MM.1S (cell line): Measurements from ENCODE around the gene SNCAIP.

Experiments
- DNase-seq: peaks from one replicate; pipeline ENCODE4 v3.0.0-alpha.2; 2015
- H2AFZ ChIP-seq: fragments of 300-600 bp; sonication (generic); 2 replicates; pipeline ENCODE4 v1.6.0; 2016; ENCODE audit warnings: antibody characterized with exemption, low read length
- H3F3A ChIP-seq: fragments of 300-600 bp; sonication (generic); 2 replicates; pipeline ENCODE4 v1.6.1; 2016; ENCODE audit warnings: mild to moderate bottlenecking, antibody characterized with exemption, low read length, moderate library complexity, mixed read lengths; ENCODE audit not compliant: insufficient read depth
- H3K27ac ChIP-seq: fragments of 300-600 bp; sonication (generic); 2 replicates; pipeline ENCODE4 v1.5.1; 2016; ENCODE audit warnings: mild to moderate bottlenecking, low read length
- H3K27me3 ChIP-seq: fragments of 300-600 bp; sonication (generic); replicated peaks from 2 replicates; pipeline ENCODE4 v1.6.0; 2016; ENCODE audit warnings: low read length; ENCODE audit not compliant: insufficient read depth
- H3K36me3 ChIP-seq: fragments of 300-600 bp; sonication (generic); replicated peaks from 2 replicates; pipeline ENCODE4 v1.6.1; 2016; ENCODE audit warnings: mild to moderate bottlenecking, low read length, mixed read lengths; ENCODE audit not compliant: insufficient read depth
- H3K4me1 ChIP-seq: fragments of 300-600 bp; sonication (generic); 2 replicates; pipeline ENCODE4 v1.6.1; 2016; ENCODE audit warnings: low read length, mixed read lengths
- H3K4me2 ChIP-seq: fragments of 300-600 bp; sonication (generic); 2 replicates; pipeline ENCODE4 v1.6.0; 2016; ENCODE audit warnings: low read depth, low read length
- H3K4me3 ChIP-seq: fragments of 300-600 bp; sonication (generic); 2 replicates; pipeline ENCODE4 v1.5.1; 2016; ENCODE audit warnings: low read length, mixed read lengths
- H3K79me2 ChIP-seq: fragments of 300-600 bp; sonication (generic); 2 replicates; pipeline ENCODE4 v1.6.1; 2016; ENCODE audit warnings: mixed run types, low read length, mixed read lengths
- H3K9ac ChIP-seq: fragments of 300-600 bp; sonication (generic); 2 replicates; pipeline ENCODE4 v1.6.1; 2016; ENCODE audit warnings: low read length, mixed read lengths
- H3K9me2 ChIP-seq: fragments of 300-600 bp; sonication (generic); replicated peaks from 2 replicates; pipeline ENCODE4 v1.6.1; 2016; ENCODE audit warnings: mild to moderate bottlenecking, low read length, mixed read lengths; ENCODE audit not compliant: insufficient read depth
- H3K9me3 ChIP-seq: fragments of 300-600 bp; sonication (generic); replicated peaks from 2 replicates; pipeline ENCODE4 v1.6.1; 2016; ENCODE audit warnings: mild to moderate bottlenecking, low read length, mixed read lengths; ENCODE audit not compliant: insufficient read depth
- H4K20me1 ChIP-seq: fragments of 300-600 bp; sonication (generic); 2 replicates; pipeline ENCODE4 v1.6.1; 2016; ENCODE audit warnings: mild to moderate bottlenecking, low read length, moderate library complexity, mixed read lengths; ENCODE audit not compliant: insufficient read depth
- EZH2 ChIP-seq: fragments of 300-600 bp; sonication (generic); optimal IDR thresholded peaks from 2 replicates; pipeline ENCODE3; 2017; ENCODE audit warnings: low read depth, mild to moderate bottlenecking, antibody characterized with exemption, low read length, mixed read lengths
- EZH2phosphoT487 ChIP-seq: fragments of 300-600 bp; sonication (generic); IDR thresholded peaks from 2 replicates; pipeline ENCODE4 v1.6.1; 2018; ENCODE audit warnings: antibody characterized with exemption, low read length
- TF ChIP-seq, protein P1 (sequence below): fragments of 300-600 bp; sonication (generic); IDR thresholded peaks from 2 replicates; pipeline ENCODE4 v1.5.1; 2016; ENCODE audit warnings: antibody characterized with exemption, low read length, mixed read lengths

Gene SNCAIP

GRCh38 chr5:122406181-122406580, 94.1 kb downstream of the SNCAIP start:
- Histone ChIP-seq H3K79me2 (no peaks in the 10 kb centered on the region), H3K4me3 (no peak overlapping the region), H3K9me3 (no peaks in the 10 kb centered on the region), H3K9me2 (no peaks in the 10 kb centered on the region), H3K4me2 (no peak overlapping the region), H3K36me3 (no peaks in the 10 kb centered on the region), H4K20me1 (no peaks in the 10 kb centered on the region), H3K27me3 (no peaks in the 10 kb centered on the region), H3K4me1 (peaks cover 3% of the 10 kb centered on the region; the same call in 1 of the 2 replicates), H3F3A (no peaks in the 10 kb centered on the region), H3K27ac (no peak overlapping the region), H3K9ac (no peak overlapping the region), H2AFZ (no peak overlapping the region)
- DNase-seq = no peak
- TF ChIP-seq EZH2phosphoT487 (no peak), EZH2 (no peak)
- TF ChIP-seq, protein P1, sequence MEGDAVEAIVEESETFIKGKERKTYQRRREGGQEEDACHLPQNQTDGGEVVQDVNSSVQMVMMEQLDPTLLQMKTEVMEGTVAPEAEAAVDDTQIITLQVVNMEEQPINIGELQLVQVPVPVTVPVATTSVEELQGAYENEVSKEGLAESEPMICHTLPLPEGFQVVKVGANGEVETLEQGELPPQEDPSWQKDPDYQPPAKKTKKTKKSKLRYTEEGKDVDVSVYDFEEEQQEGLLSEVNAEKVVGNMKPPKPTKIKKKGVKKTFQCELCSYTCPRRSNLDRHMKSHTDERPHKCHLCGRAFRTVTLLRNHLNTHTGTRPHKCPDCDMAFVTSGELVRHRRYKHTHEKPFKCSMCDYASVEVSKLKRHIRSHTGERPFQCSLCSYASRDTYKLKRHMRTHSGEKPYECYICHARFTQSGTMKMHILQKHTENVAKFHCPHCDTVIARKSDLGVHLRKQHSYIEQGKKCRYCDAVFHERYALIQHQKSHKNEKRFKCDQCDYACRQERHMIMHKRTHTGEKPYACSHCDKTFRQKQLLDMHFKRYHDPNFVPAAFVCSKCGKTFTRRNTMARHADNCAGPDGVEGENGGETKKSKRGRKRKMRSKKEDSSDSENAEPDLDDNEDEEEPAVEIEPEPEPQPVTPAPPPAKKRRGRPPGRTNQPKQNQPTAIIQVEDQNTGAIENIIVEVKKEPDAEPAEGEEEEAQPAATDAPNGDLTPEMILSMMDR = no peak

GRCh38 chr5:122408592-122409224, 96.7 kb downstream of the SNCAIP start:
- no peaks in the 10 kb centered on the region for H3K36me3 ChIP-seq
- 0 out of 2 replicates have a peak, but pooled peaks cover 6% of the 10 kb centered on the region for H3F3A ChIP-seq
- H3K4me3 ChIP-seq = no peak overlapping the region
- H3K4me1 ChIP-seq = peaks cover 9% of the 10 kb centered on the region
- H3K4me2 ChIP-seq = no peak overlapping the region
- TF ChIP-seq EZH2phosphoT487 = no peak
- TF ChIP-seq EZH2 = no peak
- TF ChIP-seq, protein P1 = no peak
- no peaks in the 10 kb centered on the region for H3K27me3 ChIP-seq
- no peaks in the 10 kb centered on the region for H3K9me3 ChIP-seq
- H3K27ac ChIP-seq = no peak overlapping the region
- no peaks in the 10 kb centered on the region for H4K20me1 ChIP-seq
- H3K79me2 ChIP-seq = no peaks in the 10 kb centered on the region
- H3K9me2 ChIP-seq = no peaks in the 10 kb centered on the region
- DNase-seq = no peak
- H2AFZ ChIP-seq = no peak overlapping the region
- H3K9ac ChIP-seq = no peak overlapping the region

DNA sequence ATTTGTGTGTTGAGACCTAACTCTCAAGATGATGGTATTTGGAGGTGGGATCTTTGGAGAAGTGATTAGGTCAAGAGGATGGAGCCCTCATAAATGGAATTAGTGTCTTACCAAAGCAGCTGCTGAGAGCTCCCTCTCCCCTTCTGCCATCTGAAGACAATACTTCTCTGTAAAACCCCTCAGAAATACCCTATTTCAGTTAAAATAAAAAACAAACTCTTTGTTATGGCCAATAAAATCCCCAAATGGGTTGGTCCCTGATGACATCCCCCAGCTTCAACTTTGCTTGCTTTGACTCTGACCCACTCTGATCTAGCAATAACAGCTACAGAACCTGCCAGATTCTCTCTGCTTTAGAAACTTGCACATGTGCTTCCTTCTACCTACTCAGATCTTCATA, 100.9 kb downstream of the SNCAIP start:
- Histone ChIP-seq H3K9me2 (no peaks in the 10 kb centered on the region), H3K4me1 (peaks cover 9% of the 10 kb centered on the region), H3K27me3 (no peaks in the 10 kb centered on the region), H3K36me3 (no peaks in the 10 kb centered on the region), H3K9ac (no peak overlapping the region), H3K27ac (no peak overlapping the region), H3F3A (0 out of 2 replicates have a peak, but pooled peaks cover 6% of the 10 kb centered on the region), H3K4me2 (no peak overlapping the region), H4K20me1 (no peaks in the 10 kb centered on the region), H3K4me3 (no peak overlapping the region), H2AFZ (no peak overlapping the region), H3K9me3 (no peaks in the 10 kb centered on the region), H3K79me2 (no peaks in the 10 kb centered on the region)
- TF ChIP-seq EZH2 = no peak
- TF ChIP-seq EZH2phosphoT487 = no peak
- TF ChIP-seq, protein P1 = no peak
- DNase-seq = no peak
